Fibroblast of lung (primary cell): ENCODE measurements around the gene WWC2. TPM values are rescaled to one million over a fixed set of nuclear protein-coding genes. Genes with fewer than 3 reads are reported as not detected.

Experiments used
- DNase-seq, 2 donors: peaks; one replicate each; pipeline versions ENCODE4 v3.0.0 to v3.0.0-alpha.2; 2010; ENCODE audit warnings: low read depth in 2 of 2
- H2AFZ ChIP-seq: 2 replicates; pipeline ENCODE4 v1.5.1; 2012; ENCODE audit warnings: low read length, control low read depth, inconsistent platforms
- H3K27ac ChIP-seq: 2 replicates; pipeline ENCODE4 v1.5.1; 2011; ENCODE audit warnings: low read length, control low read depth; ENCODE audit not compliant: insufficient read depth
- H3K27me3 ChIP-seq: 2 replicates; pipeline ENCODE4 v1.5.1; 2011; ENCODE audit warnings: mild to moderate bottlenecking, low read length; ENCODE audit not compliant: control insufficient read depth, insufficient read depth
- H3K36me3 ChIP-seq: 2 replicates; pipeline ENCODE4 v1.5.1; 2011; ENCODE audit warnings: low read length; ENCODE audit not compliant: control insufficient read depth, insufficient read depth
- H3K4me1 ChIP-seq: 2 replicates; pipeline ENCODE4 v1.5.1; 2011; ENCODE audit warnings: low read length; ENCODE audit not compliant: control insufficient read depth, insufficient read depth; ENCODE audit errors: extremely low read depth
- H3K4me2 ChIP-seq: 2 replicates; pipeline ENCODE4 v1.5.1; 2011; ENCODE audit warnings: low read length, control low read depth; ENCODE audit not compliant: insufficient read depth; ENCODE audit errors: extremely low read depth
- H3K4me3 ChIP-seq, 4 experiments: fragments of 200-600 bp in 1 of 4; sonication (generic) in 1 of 4; replicated peaks in 1 of 4; 2 replicates each; pipeline ENCODE4 v1.5.1; 2011 to 2016; ENCODE audit warnings: low read length in 4 of 4, low read depth in 3 of 4, mild to moderate bottlenecking in 3 of 4, control low read depth in 2 of 4, inconsistent platforms in 1 of 4, mixed read lengths in 1 of 4; ENCODE audit not compliant: insufficient read depth in 1 of 4; ENCODE audit errors: control extremely low read depth in 1 of 4
- H3K79me2 ChIP-seq: 2 replicates; pipeline ENCODE4 v1.5.1; 2012; ENCODE audit warnings: mild to moderate bottlenecking, low read length, inconsistent platforms; ENCODE audit not compliant: control insufficient read depth, insufficient read depth
- H3K9ac ChIP-seq: 2 replicates; pipeline ENCODE4 v1.5.1; 2011; ENCODE audit warnings: mild to moderate bottlenecking, low read length, control low read depth; ENCODE audit not compliant: insufficient read depth
- H3K9me3 ChIP-seq: 2 replicates; pipeline ENCODE4 v1.5.1; 2012; ENCODE audit warnings: low read depth, low read length; ENCODE audit not compliant: control insufficient read depth, insufficient read depth
- H4K20me1 ChIP-seq: 2 replicates; pipeline ENCODE4 v1.5.1; 2011; ENCODE audit warnings: low read length; ENCODE audit not compliant: control insufficient read depth, insufficient read depth; ENCODE audit errors: extremely low read depth
- CTCF ChIP-seq, 2 donors: IDR thresholded peaks in 1 of 2; conservative IDR thresholded peaks in 1 of 2; 1 replicate in 1 of 2; 2 replicates in 1 of 2; pipeline ENCODE4 v1.5.1; 2011 to 2012; ENCODE audit warnings: low read length in 2 of 2, control low read depth in 1 of 2, inconsistent platforms in 1 of 2, low read depth in 1 of 2, mild to moderate bottlenecking in 1 of 2
- EZH2 ChIP-seq: IDR thresholded peaks from 2 replicates; pipeline ENCODE4 v1.5.1; 2012; ENCODE audit warnings: low read length, control low read depth, mild to moderate bottlenecking; ENCODE audit errors: missing control alignments
- polyA plus RNA-seq, 2 donors: library from polyadenylated mRNA; depleted of rRNA in 1 of 2; stranded (reverse) in 1 of 2; unstranded in 1 of 2; fragments of >200 nt; gene quantifications; 2 replicates each; pipeline ENCODE4 v1.2.1, GENCODE V29; 2011 to 2012; ENCODE audit warnings: missing spikeins in 1 of 2
- total RNA-seq: library from RNA; depleted of rRNA; stranded (reverse); fragments of >200 nt; gene quantifications from 2 replicates; pipeline ENCODE4 v1.2.1, GENCODE V29; 2014

Gene WWC2
- total and polyA plus RNA-seq, 2 donors (not counting 1 experiment from before 2014, with no cell fraction given), result 31.6 to 34.0 TPM

- Histone ChIP-seq H3K27ac (no peak overlapping the region), H3K79me2 (no peaks in the 10 kb centered on the region), H3K4me1 (no peaks in the 10 kb centered on the region), H2AFZ (no peak overlapping the region), H3K9me3 (no peaks in the 10 kb centered on the region), H3K36me3 (peaks cover 2% of the 10 kb centered on the region), H3K4me3 (no peak overlapping the region), H3K9ac (no peak overlapping the region), H3K4me2 (no peak overlapping the region), H4K20me1 (no peaks in the 10 kb centered on the region), H3K27me3 (no peaks in the 10 kb centered on the region)
- TF ChIP-seq CTCF (conservative IDR thresholded peaks at IDR 0.05 in 1 of 2, IDR thresholded peaks at IDR 0.05 in 1 of 2; ENCODE audit: low read depth in 1 of 2, low read length in 2 of 2), result no peak
- TF ChIP-seq EZH2, result no peak
- DNase-seq, result no peak
Observed at GRCh38 chr4:183318656-183319055, 219.6 kb downstream of the WWC2 start.

GRCh38 chr4:183320211-183321059 lies 221.4 kb downstream of the WWC2 start, which contains the start of gene CLDN22:
CLDN22 (minus strand) TSS chr4:183320276; CDS start chr4:183320218, 58 bp downstream.
- no peak within 1 kb of the TSS for H3K9ac ChIP-seq
- H3K36me3 ChIP-seq, result peaks cover 2% of the 10 kb centered on the region
- no peak within 1 kb of the TSS for H3K4me3 ChIP-seq
- no peaks in the 10 kb centered on the region for H3K4me1 ChIP-seq
- no peaks in the 10 kb centered on the region for H3K9me3 ChIP-seq
- H2AFZ ChIP-seq, result no peak within 1 kb of the TSS
- no peak within 1 kb of the TSS for H3K4me2 ChIP-seq
- no peaks in the 10 kb centered on the region for H3K79me2 ChIP-seq
- H4K20me1 ChIP-seq, result no peaks in the 10 kb centered on the region
- TF ChIP-seq EZH2, result no peak
- no peak for TF ChIP-seq CTCF (conservative IDR thresholded peaks at IDR 0.05 in 1 of 2, IDR thresholded peaks at IDR 0.05 in 1 of 2; ENCODE audit: low read depth in 1 of 2, low read length in 2 of 2)
- no peak within 1 kb of the TSS for H3K27ac ChIP-seq
- H3K27me3 ChIP-seq, result no peaks in the 10 kb centered on the region
- no peak for DNase-seq

GRCh38 chr4:183321079-183321478 lies 222.0 kb downstream of the WWC2 start:
- Histone ChIP-seq H3K27me3 (no peaks in the 10 kb centered on the region), H3K36me3 (peaks cover 2% of the 10 kb centered on the region), H3K4me2 (no peak overlapping the region), H3K4me1 (no peaks in the 10 kb centered on the region), H4K20me1 (no peaks in the 10 kb centered on the region), H3K79me2 (no peaks in the 10 kb centered on the region), H3K9ac (no peak overlapping the region), H3K27ac (no peak overlapping the region), H3K9me3 (no peaks in the 10 kb centered on the region), H3K4me3 (no peak overlapping the region), H2AFZ (no peak overlapping the region)
- TF ChIP-seq CTCF (conservative IDR thresholded peaks at IDR 0.05 in 1 of 2, IDR thresholded peaks at IDR 0.05 in 1 of 2; ENCODE audit: low read depth in 1 of 2, low read length in 2 of 2), result no peak
- TF ChIP-seq EZH2, result no peak
- no peak for DNase-seq
